GM12892 (cell line): ENCODE measurements around the gene FOXD2.

Source experiments
- POLR2A ChIP-seq: IDR thresholded peaks from 2 replicates; pipeline ENCODE4 v1.6.1; 2011; ENCODE audit warnings: low read depth, low read length, control low read depth
- TAF1 ChIP-seq: IDR thresholded peaks from 2 replicates; pipeline ENCODE4 v1.6.1; 2011; ENCODE audit warnings: low read depth, mild to moderate bottlenecking, control low read depth, low read length, borderline replicate concordance

DNA sequence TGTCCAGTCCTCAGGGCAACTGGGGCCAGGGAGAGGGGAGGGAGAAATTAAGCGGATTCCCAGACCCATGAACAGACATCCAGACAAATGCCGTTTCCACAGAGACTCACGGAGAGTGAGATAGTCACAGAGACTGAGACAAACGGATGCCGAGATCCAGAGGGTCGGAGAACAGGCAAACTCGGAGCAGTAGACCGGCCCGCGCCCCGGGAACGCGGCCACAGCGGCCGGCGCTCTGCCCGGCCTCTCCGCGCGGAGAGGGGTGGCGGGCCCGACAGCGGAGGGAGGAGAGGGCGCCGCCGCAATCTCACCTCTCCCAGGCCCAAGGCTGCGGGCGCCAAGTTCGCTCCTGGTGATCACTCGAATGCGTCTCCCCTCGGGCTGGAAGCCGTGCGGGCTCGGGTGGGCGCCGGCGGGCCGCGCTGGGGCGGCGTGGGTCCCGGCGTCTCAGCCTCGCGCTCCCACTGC lies 831 bp upstream of the FOXD2 start:
- no peak for TF ChIP-seq POLR2A
- TF ChIP-seq TAF1: no peak
